Measurements from ENCODE around the gene ULBP1.
"Not testable (repeated sequence)": the region's sequence is repeated elsewhere in the genome, so short reads cannot be mapped to it uniquely, and the experiment has no call there.

ULBP1 gene

DNA sequence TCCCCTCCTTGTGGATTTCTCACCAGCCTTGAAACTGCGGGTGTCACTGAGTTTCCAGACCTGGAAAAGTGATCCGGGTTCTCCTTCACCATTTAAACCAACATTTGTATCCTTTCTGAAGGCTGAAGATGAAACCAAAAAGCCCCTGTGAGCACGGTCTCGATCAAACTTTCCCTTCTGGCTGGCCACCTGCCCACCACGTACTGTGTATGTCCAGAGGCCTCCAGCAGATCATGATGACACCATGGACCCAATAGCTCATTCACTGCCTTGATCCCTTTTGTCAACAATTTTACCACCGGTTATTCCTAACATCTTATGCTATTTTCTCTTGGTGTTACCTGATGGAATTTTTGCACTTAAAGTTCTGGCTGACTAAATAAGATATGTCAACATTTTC lies 15.6 kb downstream of the ULBP1 start:
- DNase-seq: no peak

GRCh38 chr6:149983145-149983544 lies 19.4 kb downstream of the ULBP1 start:
- no peak for DNase-seq

GRCh38 chr6:149984773-149985172 lies 21.0 kb downstream of the ULBP1 start:
- no peak for DNase-seq

DNA sequence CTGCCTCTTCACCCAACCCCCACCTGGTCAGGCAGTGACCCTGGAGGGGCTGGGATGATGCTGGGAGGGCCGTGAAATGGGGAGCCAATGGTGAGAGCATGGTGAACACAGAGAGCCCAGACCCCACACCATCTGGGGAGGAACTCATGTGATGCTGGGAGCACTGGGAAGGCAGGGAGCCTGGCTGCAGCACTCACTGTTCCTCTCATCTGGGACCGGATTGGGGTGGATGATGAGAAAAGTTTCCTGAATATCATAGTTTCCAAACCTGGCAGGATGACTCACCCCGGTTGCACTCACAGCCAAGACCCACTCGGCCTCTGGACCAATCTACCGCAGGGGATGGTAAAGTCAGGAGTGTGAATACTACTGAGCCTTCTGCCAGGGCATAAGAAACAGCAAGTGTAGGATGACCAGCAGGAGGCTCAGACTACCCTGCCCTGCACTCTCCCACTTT lies 21.8 kb downstream of the ULBP1 start:
- DNase-seq: no peak

DNA sequence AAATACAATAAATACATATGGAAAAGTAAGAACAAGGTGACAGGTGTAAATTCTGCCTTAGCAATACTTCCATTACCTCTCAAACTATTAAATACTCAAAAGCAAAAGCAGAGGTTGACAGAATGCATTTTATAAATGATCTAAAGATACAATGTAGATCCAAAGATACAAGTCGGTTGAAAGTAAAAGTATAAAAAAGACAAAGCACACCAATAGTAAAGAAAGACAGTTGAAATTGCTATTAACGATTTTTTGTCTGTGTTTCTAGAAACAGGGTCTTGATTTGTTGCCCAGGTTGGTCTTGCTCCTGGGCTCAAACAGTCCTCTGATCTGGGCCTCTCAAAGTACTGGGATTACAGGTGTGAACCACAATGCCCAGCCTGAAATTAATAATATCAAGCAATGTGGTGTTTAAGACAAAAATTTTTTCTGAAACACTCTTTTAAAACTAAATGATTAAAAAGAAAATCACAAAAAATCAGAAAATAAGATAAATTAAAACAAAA lies 23.9 kb downstream of the ULBP1 start:
- no peak for DNase-seq

GRCh38 chr6:149988550-149989346 lies 25.0 kb downstream of the ULBP1 start:
- DNase-seq: no peak

DNA sequence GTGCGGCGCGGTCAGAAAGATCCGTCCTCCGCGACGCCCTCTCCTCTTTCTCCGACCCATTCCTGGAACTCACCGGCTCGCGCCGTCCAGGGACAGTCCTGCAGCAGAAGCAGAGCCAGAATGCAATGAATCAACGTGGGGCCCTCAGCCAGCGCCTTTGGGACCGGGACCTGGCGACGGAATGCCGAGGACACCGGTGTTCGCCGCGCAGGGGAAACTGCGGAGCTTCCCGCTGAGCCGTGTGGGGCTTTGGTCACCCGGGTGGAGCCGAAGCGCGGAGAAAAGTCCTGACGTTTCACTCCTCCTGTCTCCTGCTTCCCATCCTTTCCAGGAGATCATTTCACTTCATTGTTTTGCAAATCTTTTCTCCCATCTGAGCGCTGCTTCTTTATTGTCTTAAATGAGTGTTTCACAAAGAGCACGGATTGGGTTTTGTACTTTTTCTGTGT lies 26.5 kb downstream of the ULBP1 start:
- no peak for DNase-seq

DNA sequence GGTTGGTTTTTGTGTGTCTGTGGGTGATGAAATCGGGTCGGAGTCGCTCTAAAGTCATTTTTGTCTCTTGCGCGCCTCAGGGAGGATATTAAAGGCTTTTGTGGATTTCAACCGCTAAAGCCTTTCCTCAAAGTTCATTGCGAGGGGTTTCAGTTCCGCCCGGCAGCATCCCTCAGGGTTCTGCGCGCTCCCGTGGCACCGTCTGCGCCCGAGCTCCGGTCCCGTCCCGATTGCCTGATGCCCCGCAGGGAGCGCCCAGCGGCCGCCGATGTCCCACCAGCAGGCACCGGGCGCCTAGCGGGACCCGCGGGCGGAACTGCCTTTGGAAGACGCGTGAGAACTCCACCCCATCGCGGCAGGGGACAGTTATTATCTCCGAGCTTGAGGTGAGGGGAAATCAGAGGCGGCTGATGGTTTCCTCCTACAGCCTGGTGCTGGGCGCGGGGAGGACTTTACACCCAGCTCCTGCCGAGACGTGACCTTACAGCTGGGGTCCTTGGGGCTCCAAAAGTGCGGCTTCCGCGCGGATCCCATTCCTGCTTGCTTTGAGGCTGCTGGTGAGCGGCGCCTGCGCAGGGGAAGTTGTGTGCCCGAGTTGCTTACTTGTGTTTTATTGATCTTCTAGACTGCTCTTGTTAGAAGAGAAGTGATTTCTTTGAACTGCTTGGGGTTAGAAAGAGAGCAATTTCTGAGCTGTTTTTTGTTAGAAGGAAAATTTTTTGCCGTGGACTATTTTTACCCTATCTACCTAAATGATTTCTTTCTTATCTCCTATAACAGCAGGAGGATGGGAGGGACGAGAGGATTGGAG lies 27.1 kb downstream of the ULBP1 start:
- DNase-seq: peak; percentile 24

- DNase-seq: not testable (repeated sequence)
Observed at GRCh38 chr6:149991472-149991795, 27.7 kb downstream of the ULBP1 start.

DNA sequence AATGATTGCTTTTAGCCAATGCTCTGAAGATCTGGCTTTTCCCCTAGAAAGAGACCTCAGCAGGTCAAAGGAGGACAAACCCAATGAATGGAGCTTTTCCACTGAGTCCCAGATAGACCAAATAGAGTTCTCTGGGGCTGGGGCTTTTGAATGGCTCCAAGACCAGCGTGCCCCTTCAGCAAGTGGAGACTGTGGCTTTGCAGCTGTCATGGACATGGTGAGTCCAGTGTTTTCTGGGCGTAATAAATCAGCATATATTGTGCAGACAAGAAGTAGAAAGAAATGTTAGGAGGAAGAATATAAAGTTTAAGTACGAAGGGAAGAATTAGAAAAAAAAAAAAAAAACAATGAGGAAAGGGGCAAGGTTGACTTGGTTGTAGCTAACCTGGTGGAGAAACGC lies 28.1 kb downstream of the ULBP1 start:
- DNase-seq: no peak

GRCh38 chr6:149995235-149995750 lies 31.6 kb downstream of the ULBP1 start:
- no peak for DNase-seq

- DNase-seq: no peak
Observed at GRCh38 chr6:149995971-149996370, 32.2 kb downstream of the ULBP1 start.

DNA sequence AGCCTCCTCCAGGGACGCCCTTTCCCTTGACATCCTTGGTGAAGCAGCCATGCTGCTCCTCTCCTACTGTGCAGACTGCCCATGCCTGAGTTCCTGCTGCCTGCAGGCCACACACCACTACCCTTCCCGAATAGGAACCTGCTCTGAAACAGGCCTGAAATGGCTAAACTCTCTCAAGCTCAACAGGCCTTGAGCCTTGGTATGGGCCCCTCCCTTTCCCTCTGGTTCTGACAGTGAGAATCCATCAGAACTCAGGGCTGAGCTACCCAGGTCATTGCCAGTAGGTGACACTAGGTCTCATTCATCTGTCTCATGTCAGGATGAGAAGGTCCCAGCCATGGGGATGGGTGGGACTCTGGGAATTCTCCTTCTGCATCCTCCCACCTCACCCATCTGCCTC lies 35.9 kb downstream of the ULBP1 start:
- no peak for DNase-seq

DNA sequence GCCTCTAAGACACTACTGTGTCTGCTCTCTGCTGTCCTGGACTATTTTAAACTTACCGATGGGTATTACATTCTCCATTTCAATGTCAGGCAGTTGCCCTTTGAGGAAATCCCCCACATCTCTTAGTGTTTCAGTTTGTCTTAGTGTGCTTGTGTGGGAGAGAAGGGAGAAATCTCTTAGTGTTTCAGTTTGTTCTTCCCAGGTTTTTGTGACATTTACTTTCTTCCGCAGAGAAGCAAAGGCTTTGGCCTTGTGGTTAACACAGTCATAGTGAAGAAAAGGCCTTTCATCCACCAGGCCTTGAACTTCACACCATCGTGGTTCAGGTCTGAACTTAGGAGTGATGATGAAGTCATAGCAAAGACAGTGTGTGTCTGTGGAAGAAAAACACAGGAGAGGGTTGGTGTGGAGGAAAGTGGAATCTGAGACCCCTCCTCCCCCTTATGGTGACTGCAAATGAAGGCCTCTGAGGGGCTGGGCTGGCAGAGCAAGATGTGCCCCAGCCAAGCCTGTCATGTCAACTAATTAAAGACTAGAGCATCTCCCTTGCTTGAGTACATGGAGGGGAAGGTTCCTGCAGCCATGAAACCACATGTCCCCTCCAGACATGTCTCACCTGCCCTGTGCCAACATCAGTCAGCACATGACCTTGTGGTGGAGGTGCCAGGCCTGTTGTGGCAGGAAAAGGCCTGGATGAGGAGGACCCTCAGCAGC lies 37.7 kb downstream of the ULBP1 start:
- no peak for DNase-seq

- no peak for DNase-seq
Observed at GRCh38 chr6:150002710-150003109, 39.0 kb downstream of the ULBP1 start.

DNA sequence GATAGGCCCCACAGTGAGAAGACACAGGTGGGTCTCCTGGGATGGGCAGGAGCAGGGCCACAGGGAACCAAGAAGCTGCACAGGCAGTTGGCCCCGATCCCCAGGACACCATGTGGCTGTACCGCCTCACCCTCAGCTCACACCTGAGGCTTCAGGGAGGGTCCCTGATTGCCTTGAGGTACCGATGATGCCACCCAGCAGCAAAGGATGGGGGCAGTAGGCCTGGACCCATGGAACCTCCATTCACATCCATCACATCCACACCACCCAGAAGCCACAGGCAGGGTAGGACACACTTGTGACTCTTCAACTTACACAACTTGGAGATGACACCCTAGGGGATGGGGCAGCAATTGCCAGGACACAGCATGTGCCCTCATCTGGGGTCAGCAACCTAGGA lies 39.9 kb downstream of the ULBP1 start:
- not testable (repeated sequence) for DNase-seq

DNA sequence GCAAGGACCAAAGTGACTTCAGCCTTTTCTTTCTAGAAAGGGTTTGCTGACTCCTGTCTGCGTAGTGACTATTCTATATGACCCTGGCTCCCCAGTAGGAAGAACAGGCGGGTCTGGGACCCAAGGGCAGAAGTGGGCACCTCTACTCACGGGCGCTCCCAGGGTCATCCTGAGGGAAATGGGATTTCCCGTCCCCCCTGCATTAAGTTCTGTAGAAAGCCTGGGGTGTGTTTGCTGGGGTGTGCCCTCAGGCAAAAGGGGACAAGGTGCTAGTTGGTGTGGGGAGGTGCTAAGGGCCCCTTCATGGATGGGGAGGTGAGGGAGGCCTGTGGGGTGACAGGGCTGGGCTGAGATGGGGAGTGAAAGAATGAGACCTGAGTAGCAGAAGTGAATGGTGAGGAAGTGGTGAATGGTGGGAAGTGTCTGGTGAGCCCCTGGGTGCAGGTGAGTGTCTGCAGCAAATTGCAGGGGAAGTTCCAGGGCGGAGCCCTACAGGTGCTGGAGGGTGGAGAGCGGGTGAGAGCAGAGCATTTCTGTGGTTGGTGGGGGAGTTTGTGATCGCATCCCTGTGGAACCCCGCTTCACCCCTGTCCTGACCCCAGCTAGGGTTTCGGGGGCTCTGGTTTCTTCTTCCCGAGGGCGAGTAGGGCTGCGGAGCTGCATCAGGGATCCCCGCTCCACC lies 40.5 kb downstream of the ULBP1 start:
- peak; percentile 79 for DNase-seq

GRCh38 chr6:150004783-150005717 lies 41.3 kb downstream of the ULBP1 start:
- DNase-seq: peak; percentile 93

GRCh38 chr6:150005761-150006651 lies 42.3 kb downstream of the ULBP1 start:
- DNase-seq: no peak

GRCh38 chr6:150006961-150007464 lies 43.3 kb downstream of the ULBP1 start:
- DNase-seq: peak; percentile 49
